Measurements from ENCODE around the gene PDK3.

DNA sequence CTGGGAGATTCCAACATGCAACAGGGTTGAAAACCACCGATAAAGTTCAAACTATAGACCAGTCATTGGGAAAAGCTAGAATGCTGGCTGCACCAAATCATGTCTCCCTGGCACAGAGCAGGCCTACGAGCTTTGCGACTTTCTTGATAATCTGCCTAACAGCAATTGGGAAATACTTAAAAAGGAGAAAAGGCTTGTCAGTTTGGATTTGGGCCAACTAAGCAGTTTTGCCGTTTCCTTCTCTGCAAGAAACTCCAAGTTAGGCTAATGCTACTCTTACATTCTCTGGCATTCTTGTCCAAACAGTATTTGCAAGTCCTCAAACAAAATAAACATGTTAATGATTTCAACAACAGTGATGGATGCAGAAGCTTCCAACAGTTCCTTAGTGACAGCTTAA, 87.9 kb downstream of the PDK3 start:
- TF ChIP-seq, protein P1, sequence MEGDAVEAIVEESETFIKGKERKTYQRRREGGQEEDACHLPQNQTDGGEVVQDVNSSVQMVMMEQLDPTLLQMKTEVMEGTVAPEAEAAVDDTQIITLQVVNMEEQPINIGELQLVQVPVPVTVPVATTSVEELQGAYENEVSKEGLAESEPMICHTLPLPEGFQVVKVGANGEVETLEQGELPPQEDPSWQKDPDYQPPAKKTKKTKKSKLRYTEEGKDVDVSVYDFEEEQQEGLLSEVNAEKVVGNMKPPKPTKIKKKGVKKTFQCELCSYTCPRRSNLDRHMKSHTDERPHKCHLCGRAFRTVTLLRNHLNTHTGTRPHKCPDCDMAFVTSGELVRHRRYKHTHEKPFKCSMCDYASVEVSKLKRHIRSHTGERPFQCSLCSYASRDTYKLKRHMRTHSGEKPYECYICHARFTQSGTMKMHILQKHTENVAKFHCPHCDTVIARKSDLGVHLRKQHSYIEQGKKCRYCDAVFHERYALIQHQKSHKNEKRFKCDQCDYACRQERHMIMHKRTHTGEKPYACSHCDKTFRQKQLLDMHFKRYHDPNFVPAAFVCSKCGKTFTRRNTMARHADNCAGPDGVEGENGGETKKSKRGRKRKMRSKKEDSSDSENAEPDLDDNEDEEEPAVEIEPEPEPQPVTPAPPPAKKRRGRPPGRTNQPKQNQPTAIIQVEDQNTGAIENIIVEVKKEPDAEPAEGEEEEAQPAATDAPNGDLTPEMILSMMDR (IDR thresholded peaks at IDR 0.05; ENCODE audit: low read length) = no peak
- no peak for TF ChIP-seq EZH2phosphoT487 (IDR thresholded peaks at IDR 0.05; ENCODE audit: low read length)
